Stimulated activated naive B cell treated with anti-CD40 and anti-IgM and Interleukin-4, amounts not matched to agents 10 μg/mL and 1 μg/mL and 100 μg/mL, for 72 hours (primary cell): ENCODE results near the gene SUGCT.

Experiments used
- ATAC-seq, 2 donors: fragments of 150-1000 bp; cut with Tn5 transposase; replicated peaks; 2 replicates each; pipeline ENCODE4 v1.10.0; 2021; ENCODE audit warnings: moderate library complexity in 1 of 2
- DNase-seq: peaks from one replicate; pipeline ENCODE4 v3.0.0; 2021
- H3K27ac Mint-ChIP-seq: one replicate; pipeline ENCODE4 v1.8.0; 2022; ENCODE audit warnings: mild to moderate bottlenecking, mixed read lengths
- H3K27me3 Mint-ChIP-seq, 2 donors: one replicate each; pipeline ENCODE4 v1.8.0; 2022; ENCODE audit warnings: mixed read lengths in 2 of 2
- H3K36me3 Mint-ChIP-seq, 2 donors: one replicate each; pipeline ENCODE4 v1.8.0; 2022; ENCODE audit warnings: mixed read lengths in 2 of 2, mild to moderate bottlenecking in 1 of 2
- H3K4me1 Mint-ChIP-seq, 2 donors: one replicate each; pipeline ENCODE4 v1.8.0; 2022; ENCODE audit warnings: mixed read lengths in 2 of 2, mild to moderate bottlenecking in 1 of 2
- H3K4me3 Mint-ChIP-seq, 2 donors: one replicate each; pipeline ENCODE4 v1.8.0; 2022; ENCODE audit warnings: mild to moderate bottlenecking in 2 of 2, mixed read lengths in 2 of 2, moderate library complexity in 1 of 2
- H3K9me3 Mint-ChIP-seq, 2 donors: one replicate each; pipeline ENCODE4 v1.8.0; 2022; ENCODE audit warnings: mixed read lengths in 2 of 2, mild to moderate bottlenecking in 1 of 2

SUGCT gene

GRCh38 chr7:40419806-40420205, 285.0 kb downstream of the SUGCT start:
- no peak for DNase-seq

DNA sequence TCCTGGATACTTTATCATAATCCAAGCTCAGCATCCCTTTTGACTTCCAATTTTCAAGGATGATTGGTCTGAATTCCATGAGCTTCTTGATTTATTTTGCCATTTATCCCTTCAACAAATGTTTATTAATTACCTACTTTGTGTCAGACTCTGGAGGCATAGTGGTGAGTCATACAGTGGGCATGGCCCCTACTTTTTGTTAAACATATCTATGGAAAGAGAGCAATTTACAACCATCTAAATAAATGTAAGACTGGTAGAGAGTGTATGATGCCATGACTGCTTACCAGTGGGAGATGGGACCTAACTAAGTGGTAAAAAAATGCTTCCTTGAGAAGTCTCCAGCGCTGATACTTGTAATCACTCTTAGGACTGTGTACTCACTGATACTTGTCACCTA, 286.6 kb downstream of the SUGCT start:
- Mint-ChIP-seq H3K27me3 (no peaks in the 10 kb centered on the region), H3K9me3 (peaks cover 0 to 2% of the 10 kb centered on the region in 2 donors), H3K4me1 (no peaks in the 10 kb centered on the region), H3K4me3 (no peak overlapping the region), H3K36me3 (no peaks in the 10 kb centered on the region), H3K27ac (no peak overlapping the region)
- ATAC-seq (no peak), DNase-seq (no peak)

More at GRCh38 chr7:40419806-40420205, 285.0 kb downstream of the SUGCT start:
- H3K9me3 Mint-ChIP-seq: peaks cover 0 to 2% of the 10 kb centered on the region in 2 donors
- no peaks in the 10 kb centered on the region for H3K4me1 Mint-ChIP-seq
- no peaks in the 10 kb centered on the region for H3K36me3 Mint-ChIP-seq
- ATAC-seq: peak in 1 of 2 donors; percentile 27
- H3K27me3 Mint-ChIP-seq: no peaks in the 10 kb centered on the region
- H3K4me3 Mint-ChIP-seq: no peak overlapping the region
- no peak overlapping the region for H3K27ac Mint-ChIP-seq

- Mint-ChIP-seq H3K4me1 (no peaks in the 10 kb centered on the region), H3K4me3 (no peak overlapping the region), H3K27me3 (no peaks in the 10 kb centered on the region), H3K36me3 (no peaks in the 10 kb centered on the region), H3K27ac (no peak overlapping the region), H3K9me3 (peaks cover 0 to 2% of the 10 kb centered on the region in 2 donors)
- ATAC-seq: no peak
- DNase-seq: no peak
These were observed 290.9 kb downstream of the SUGCT start for GRCh38 chr7:40425696-40426095.

- Mint-ChIP-seq H3K4me3 (no peak overlapping the region), H3K36me3 (peaks cover 0 to 4% of the 10 kb centered on the region in 2 donors), H3K9me3 (peaks cover 5 to 9% of the 10 kb centered on the region in 2 donors), H3K4me1 (no peaks in the 10 kb centered on the region), H3K27me3 (no peaks in the 10 kb centered on the region), H3K27ac (no peak overlapping the region)
- ATAC-seq (no peak), DNase-seq (no peak)
These were observed 293.6 kb downstream of the SUGCT start for GRCh38 chr7:40428421-40428820.

DNA sequence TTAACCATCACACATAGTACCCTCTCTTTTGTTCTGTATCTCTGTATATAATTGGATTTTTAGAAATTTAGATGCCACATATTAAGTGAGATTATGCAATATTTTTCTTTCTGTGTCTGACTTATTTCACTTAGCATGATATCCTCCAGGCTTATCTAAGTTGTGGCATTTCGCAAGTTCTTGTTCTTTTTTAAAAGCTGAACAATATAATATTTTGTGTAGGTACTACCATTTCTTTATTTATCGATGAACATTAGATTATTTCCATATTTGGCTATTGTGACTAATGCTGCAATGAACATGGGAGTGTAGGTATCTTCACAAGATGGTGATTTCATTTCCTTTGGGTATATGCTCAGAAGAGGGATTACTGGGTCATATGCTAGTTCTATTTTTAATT, 295.0 kb downstream of the SUGCT start:
- Mint-ChIP-seq H3K9me3 (peaks cover 5 to 10% of the 10 kb centered on the region in 2 donors), H3K27me3 (no peaks in the 10 kb centered on the region), H3K4me3 (no peak overlapping the region), H3K27ac (no peak overlapping the region), H3K4me1 (no peaks in the 10 kb centered on the region), H3K36me3 (peaks cover 0 to 4% of the 10 kb centered on the region in 2 donors)
- ATAC-seq (no peak), DNase-seq (no peak)

- ATAC-seq (no peak), DNase-seq (no peak)
- H3K4me1 Mint-ChIP-seq: no peaks in the 10 kb centered on the region
- no peak overlapping the region for H3K27ac Mint-ChIP-seq
- no peak overlapping the region for H3K4me3 Mint-ChIP-seq
- H3K9me3 Mint-ChIP-seq: peaks cover 5 to 12% of the 10 kb centered on the region in 2 donors
- no peaks in the 10 kb centered on the region for H3K27me3 Mint-ChIP-seq
- peaks cover 0 to 4% of the 10 kb centered on the region in 2 donors for H3K36me3 Mint-ChIP-seq
These were observed 297.2 kb downstream of the SUGCT start for GRCh38 chr7:40432046-40432445.

GRCh38 chr7:40436710-40437109, 301.9 kb downstream of the SUGCT start:
- Mint-ChIP-seq H3K27me3 (no peaks in the 10 kb centered on the region), H3K4me3 (no peak overlapping the region), H3K9me3 (peaks cover 9 to 13% of the 10 kb centered on the region in 2 donors), H3K36me3 (peaks cover 0 to 4% of the 10 kb centered on the region in 2 donors), H3K4me1 (no peaks in the 10 kb centered on the region), H3K27ac (no peak overlapping the region)
- no peak for ATAC-seq
- no peak for DNase-seq

DNA sequence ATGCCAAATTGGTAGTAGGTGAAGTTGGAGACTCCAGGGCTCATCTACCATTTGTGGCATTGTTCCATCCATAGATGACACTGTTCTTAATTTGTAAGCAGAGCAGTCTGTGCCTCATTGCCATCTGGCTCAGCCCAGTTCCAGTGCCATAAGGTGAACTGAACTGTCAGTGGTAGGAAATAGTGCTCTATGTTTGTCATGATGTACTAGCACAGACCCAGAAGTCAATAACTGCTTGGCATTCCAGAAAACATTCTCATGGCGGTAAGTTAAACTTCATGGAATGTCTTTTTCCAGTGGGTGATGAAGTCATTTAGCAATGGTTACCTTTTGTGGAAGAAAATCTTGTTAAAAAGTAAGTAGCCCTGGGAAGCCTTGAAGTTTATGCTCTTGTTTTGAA, 302.7 kb downstream of the SUGCT start:
- no peak overlapping the region for H3K27ac Mint-ChIP-seq
- peaks cover 10 to 12% of the 10 kb centered on the region in 2 donors for H3K9me3 Mint-ChIP-seq
- H3K4me1 Mint-ChIP-seq: no peaks in the 10 kb centered on the region
- DNase-seq (no peak), ATAC-seq (no peak)
- peaks cover 0 to 4% of the 10 kb centered on the region in 2 donors for H3K36me3 Mint-ChIP-seq
- no peak overlapping the region for H3K4me3 Mint-ChIP-seq
- H3K27me3 Mint-ChIP-seq: no peaks in the 10 kb centered on the region

DNA sequence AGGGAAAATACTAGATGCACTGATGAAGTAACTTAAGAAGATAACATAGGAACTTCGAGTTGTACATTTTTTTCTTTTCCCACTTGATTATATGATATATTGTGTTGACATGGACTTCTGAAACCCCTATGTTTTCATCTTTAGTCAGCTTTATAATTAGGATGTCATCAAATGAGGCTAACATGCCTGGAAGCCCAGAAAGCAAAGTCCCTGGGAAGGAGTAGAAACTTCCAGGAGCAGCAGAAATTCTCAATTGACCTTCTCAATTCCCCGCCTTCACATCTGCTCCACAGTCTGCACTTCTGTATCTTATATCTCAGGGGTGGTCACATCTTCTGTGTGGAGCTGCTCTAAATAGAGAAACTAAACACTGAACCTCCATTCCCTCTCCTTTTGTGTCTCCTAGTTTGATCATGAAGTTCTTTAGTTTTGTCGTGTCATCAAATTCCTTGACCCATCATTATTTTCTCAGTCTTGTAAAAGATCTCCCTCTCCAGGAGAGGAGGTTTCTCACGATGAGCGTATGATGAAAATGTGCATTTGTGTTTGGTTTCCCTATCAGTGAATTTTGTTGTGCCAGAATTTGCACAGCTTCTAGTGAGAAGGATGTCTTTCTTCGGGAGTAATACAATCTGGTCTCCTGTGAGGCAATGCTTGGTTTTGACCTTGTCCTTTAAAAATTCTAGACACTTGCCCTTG, 303.3 kb downstream of the SUGCT start:
- no peaks in the 10 kb centered on the region for H3K36me3 Mint-ChIP-seq
- no peaks in the 10 kb centered on the region for H3K4me1 Mint-ChIP-seq
- no peak for ATAC-seq
- no peak overlapping the region for H3K4me3 Mint-ChIP-seq
- H3K27me3 Mint-ChIP-seq: no peaks in the 10 kb centered on the region
- DNase-seq: no peak
- peaks cover 5 to 8% of the 10 kb centered on the region in 2 donors for H3K9me3 Mint-ChIP-seq
- no peak overlapping the region for H3K27ac Mint-ChIP-seq

- DNase-seq (no peak), ATAC-seq (no peak)
- H3K4me3 Mint-ChIP-seq: no peak overlapping the region
- no peak overlapping the region for H3K27ac Mint-ChIP-seq
- H3K4me1 Mint-ChIP-seq: no peaks in the 10 kb centered on the region
- H3K36me3 Mint-ChIP-seq: no peaks in the 10 kb centered on the region
- H3K27me3 Mint-ChIP-seq: peaks cover 0 to 2% of the 10 kb centered on the region in 2 donors
- peaks cover 8 to 10% of the 10 kb centered on the region in 2 donors for H3K9me3 Mint-ChIP-seq
These were observed 304.9 kb downstream of the SUGCT start for GRCh38 chr7:40439686-40440085.

GRCh38 chr7:40447345-40447744, 312.5 kb downstream of the SUGCT start:
- Mint-ChIP-seq H3K4me1 (no peaks in the 10 kb centered on the region), H3K36me3 (no peaks in the 10 kb centered on the region), H3K4me3 (no peak overlapping the region), H3K9me3 (peaks cover 4 to 8% of the 10 kb centered on the region in 2 donors), H3K27ac (no peak overlapping the region), H3K27me3 (peaks cover 0 to 11% of the 10 kb centered on the region in 2 donors)
- ATAC-seq: no peak
- DNase-seq: no peak

DNA sequence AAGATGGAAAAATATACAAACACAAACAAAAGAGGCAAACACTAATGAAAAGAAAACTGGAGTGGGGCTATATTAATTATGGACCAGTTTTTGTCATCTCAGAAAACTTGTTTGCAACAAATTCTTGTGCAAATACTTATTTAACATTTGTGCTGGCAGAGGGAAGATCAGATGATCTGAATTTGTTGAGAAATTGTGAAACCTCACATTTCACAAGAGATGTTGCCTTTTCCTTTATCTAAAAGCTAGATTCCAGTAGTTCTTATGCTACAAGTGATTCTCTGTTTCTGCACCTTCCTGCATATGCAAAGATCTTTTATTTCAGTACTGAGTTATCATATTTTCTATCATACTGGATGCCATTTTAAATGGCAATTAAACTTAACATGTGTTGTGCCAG, 320.7 kb downstream of the SUGCT start:
- no peak for ATAC-seq
- no peaks in the 10 kb centered on the region for H3K4me1 Mint-ChIP-seq
- no peaks in the 10 kb centered on the region for H3K9me3 Mint-ChIP-seq
- no peak for DNase-seq
- H3K4me3 Mint-ChIP-seq: no peak overlapping the region
- no peak overlapping the region for H3K27ac Mint-ChIP-seq
- H3K36me3 Mint-ChIP-seq: no peaks in the 10 kb centered on the region
- no peaks in the 10 kb centered on the region for H3K27me3 Mint-ChIP-seq

DNA sequence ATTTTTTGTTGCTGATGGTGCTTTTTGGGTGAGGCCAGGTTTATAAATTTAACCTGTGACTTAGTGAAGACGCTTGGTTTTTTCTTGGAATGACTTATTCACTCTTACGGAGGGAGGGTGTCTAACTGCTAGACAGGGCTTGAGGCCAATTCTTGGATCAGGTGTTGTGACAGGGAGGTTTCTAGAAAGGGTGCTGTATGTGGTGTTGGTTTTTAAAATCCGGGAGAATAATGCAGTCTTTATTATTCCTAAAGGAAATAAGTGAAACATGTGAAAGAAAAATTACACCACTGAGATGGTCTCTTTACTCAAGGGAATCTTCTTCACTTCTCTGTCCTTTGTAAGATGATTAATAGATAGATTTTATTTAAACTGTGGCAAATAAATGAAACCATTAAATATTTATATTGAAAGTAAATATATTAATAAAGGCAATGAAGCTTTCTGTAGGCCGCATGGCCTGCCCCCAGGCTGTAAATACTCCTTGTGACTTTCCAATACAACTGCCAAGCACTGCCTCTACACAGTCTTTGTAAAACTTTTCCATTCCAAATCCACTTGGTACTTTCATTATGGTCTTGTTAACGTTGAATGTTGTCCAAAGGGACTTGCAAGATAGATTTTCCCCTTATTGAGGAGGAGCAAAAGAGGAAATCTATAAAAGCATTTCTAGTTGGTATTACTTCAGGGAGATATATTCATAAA, 323.1 kb downstream of the SUGCT start:
- Mint-ChIP-seq H3K27ac (no peak overlapping the region), H3K4me3 (no peak overlapping the region), H3K27me3 (no peaks in the 10 kb centered on the region), H3K9me3 (no peaks in the 10 kb centered on the region), H3K36me3 (no peaks in the 10 kb centered on the region), H3K4me1 (no peaks in the 10 kb centered on the region)
- no peak for DNase-seq
- ATAC-seq: no peak

DNA sequence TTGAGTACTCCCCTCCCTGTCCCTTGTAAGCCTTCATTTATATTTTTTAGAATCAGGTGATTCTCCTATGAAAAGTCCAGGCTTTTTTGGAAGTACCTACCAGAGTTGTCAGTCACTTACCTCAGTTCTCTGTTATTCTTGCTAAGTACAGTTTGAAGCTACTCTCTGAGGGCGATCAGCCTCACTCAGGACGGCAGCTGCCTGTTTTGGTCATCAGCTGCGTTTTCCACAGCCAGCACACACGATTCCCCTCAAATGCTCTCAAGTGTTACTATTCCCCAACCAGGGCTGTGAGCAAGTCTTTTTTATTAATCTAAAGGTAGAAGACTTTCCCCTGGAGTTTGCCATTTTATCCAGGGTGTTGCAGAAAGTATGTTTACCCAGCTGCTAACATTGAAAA, 328.6 kb downstream of the SUGCT start:
- H3K4me1 Mint-ChIP-seq: no peaks in the 10 kb centered on the region
- H3K9me3 Mint-ChIP-seq: no peaks in the 10 kb centered on the region
- H3K4me3 Mint-ChIP-seq: no peak overlapping the region
- no peak overlapping the region for H3K27ac Mint-ChIP-seq
- DNase-seq (no peak), ATAC-seq (no peak)
- peaks cover 0 to 4% of the 10 kb centered on the region in 2 donors for H3K27me3 Mint-ChIP-seq
- H3K36me3 Mint-ChIP-seq: no peaks in the 10 kb centered on the region
